Measurements from ENCODE around the gene GTF2F1.
"Not testable (repeated sequence)": the region's sequence is repeated elsewhere in the genome, so short reads cannot be mapped to it uniquely, and the experiment has no call there.

GTF2F1 gene

GRCh38 chr19:6373096-6373812 is 19.7 kb downstream of the GTF2F1 start:
- Histone ChIP-seq H3K27me3 (ENCODE audit: control insufficient read depth, insufficient read depth, low read length, poor library complexity, severe bottlenecking) (no peaks in the 10 kb centered on the region), H3K36me3 (ENCODE audit: control insufficient read depth, insufficient read depth, low read length) (peaks cover 14% of the 10 kb centered on the region), H3K4me1 (ENCODE audit: control insufficient read depth, insufficient read depth, low read length) (no peaks in the 10 kb centered on the region), H3K9me3 (ENCODE audit: control insufficient read depth, low read length) (no peaks in the 10 kb centered on the region), H3K4me3 (ENCODE audit: insufficient read depth, low read depth, low read length) (peak overlapping the region; percentile 54), H3K27ac (ENCODE audit: insufficient read depth, low read depth, low read length, poor library complexity, severe bottlenecking) (peak overlapping the region; percentile 96)
- 0 to 1% methylated on average over 53 of the region's 53 CpGs for WGBS, 2 experiments

DNA sequence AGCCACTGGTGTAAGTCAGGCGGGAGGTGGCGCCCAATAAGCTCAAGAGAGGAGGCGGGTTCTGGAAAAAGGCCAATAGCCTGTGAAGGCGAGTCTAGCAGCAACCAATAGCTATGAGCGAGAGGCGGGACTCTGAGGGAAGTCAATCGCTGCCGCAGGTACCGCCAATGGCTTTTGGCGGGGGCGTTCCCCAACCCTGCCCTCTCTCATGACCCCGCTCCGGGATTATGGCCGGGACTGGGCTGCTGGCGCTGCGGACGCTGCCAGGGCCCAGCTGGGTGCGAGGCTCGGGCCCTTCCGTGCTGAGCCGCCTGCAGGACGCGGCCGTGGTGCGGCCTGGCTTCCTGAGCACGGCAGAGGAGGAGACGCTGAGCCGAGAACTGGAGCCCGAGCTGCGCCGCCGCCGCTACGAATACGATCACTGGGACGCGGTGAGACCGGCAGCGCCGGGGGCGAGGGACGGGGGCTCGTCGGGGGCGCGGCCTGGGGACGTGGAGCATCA is 20.3 kb downstream of the GTF2F1 start, which contains the start of gene ALKBH7:
Gene ALKBH7 (plus strand): TSS at position 201 of the 502 bp plus-strand sequence. CDS start 27 bp downstream, at position 228.
- H3K4me3 ChIP-seq (ENCODE audit: insufficient read depth, low read depth, low read length): peak within 1 kb of the TSS; percentile 54
- 0% methylated on average over 47 of the region's 47 CpGs for WGBS, 2 experiments
- no peaks in the 10 kb centered on the region for H3K27me3 ChIP-seq (ENCODE audit: control insufficient read depth, insufficient read depth, low read length, poor library complexity, severe bottlenecking)

DNA sequence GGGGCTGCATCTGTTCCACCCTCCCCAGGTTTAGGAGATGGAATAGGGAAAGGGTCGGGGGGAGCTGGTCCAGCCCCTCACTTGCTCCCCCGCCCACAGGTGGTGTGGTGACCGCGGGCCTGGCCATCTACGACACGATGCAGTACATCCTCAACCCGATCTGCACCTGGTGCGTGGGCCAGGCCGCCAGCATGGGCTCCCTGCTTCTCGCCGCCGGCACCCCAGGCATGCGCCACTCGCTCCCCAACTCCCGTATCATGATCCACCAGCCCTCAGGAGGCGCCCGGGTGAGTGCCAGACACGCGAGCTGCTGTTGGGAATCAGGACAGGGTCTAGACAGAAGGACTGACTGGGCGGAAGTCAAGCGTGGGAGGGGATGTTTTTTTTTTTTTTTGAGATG is 28.6 kb downstream of the GTF2F1 start:
- H3K9me3 ChIP-seq (ENCODE audit: control insufficient read depth, low read length): no peaks in the 10 kb centered on the region

More for the DNA sequence above, 20.3 kb downstream of the GTF2F1 start, which contains the start of gene ALKBH7:
- Histone ChIP-seq H3K4me1 (ENCODE audit: control insufficient read depth, insufficient read depth, low read length) (no peaks in the 10 kb centered on the region), H3K27ac (ENCODE audit: insufficient read depth, low read depth, low read length, poor library complexity, severe bottlenecking) (peak within 1 kb of the TSS; percentile 96), H3K9me3 (ENCODE audit: control insufficient read depth, low read length) (no peaks in the 10 kb centered on the region), H3K36me3 (ENCODE audit: control insufficient read depth, insufficient read depth, low read length) (peaks cover 20% of the 10 kb centered on the region)

DNA sequence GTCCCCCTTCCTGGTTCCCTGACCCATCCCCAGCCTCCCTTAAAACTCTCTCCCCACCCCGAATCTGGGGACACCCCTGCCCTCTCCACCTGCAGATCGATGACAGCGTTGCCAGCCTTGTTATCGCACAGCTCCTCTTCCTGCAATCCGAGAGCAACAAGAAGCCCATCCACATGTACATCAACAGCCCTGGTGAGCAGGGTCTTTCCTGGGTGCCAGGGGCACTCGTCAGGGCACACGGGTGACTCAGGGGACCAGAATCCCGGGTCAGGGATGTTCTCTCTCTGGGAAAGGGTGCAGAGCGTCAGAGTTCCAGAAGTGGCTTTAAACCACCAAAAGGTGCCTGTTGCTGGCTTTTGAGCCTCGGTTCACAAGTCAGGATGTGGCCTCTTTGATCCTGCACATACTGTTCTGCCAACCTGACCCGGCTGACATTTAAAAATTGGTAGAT is 30.6 kb downstream of the GTF2F1 start:
- WGBS, 2 experiments: 61 to 62% methylated on average over 11 of the region's 11 CpGs
- H3K9me3 ChIP-seq (ENCODE audit: control insufficient read depth, low read length): no peaks in the 10 kb centered on the region
- H3K36me3 ChIP-seq (ENCODE audit: control insufficient read depth, insufficient read depth, low read length): peaks cover 5% of the 10 kb centered on the region
- H3K4me1 ChIP-seq (ENCODE audit: control insufficient read depth, insufficient read depth, low read length): peaks cover 14% of the 10 kb centered on the region
- H3K27ac ChIP-seq (ENCODE audit: insufficient read depth, low read depth, low read length, poor library complexity, severe bottlenecking): no peak overlapping the region
- peak overlapping the region; percentile 67 for H3K4me3 ChIP-seq (ENCODE audit: insufficient read depth, low read depth, low read length)
- H3K27me3 ChIP-seq (ENCODE audit: control insufficient read depth, insufficient read depth, low read length, poor library complexity, severe bottlenecking): no peaks in the 10 kb centered on the region

More for the DNA sequence above, 28.6 kb downstream of the GTF2F1 start:
- Histone ChIP-seq H3K4me3 (ENCODE audit: insufficient read depth, low read depth, low read length) (no peak overlapping the region), H3K4me1 (ENCODE audit: control insufficient read depth, insufficient read depth, low read length) (peaks cover 9% of the 10 kb centered on the region), H3K27me3 (ENCODE audit: control insufficient read depth, insufficient read depth, low read length, poor library complexity, severe bottlenecking) (no peaks in the 10 kb centered on the region), H3K27ac (ENCODE audit: insufficient read depth, low read depth, low read length, poor library complexity, severe bottlenecking) (no peak overlapping the region), H3K36me3 (ENCODE audit: control insufficient read depth, insufficient read depth, low read length) (peaks cover 18% of the 10 kb centered on the region)
- WGBS, 2 experiments: 96% methylated on average over 21 of the region's 21 CpGs

GRCh38 chr19:6362027-6362350 is 31.0 kb downstream of the GTF2F1 start:
- H3K27ac ChIP-seq (ENCODE audit: insufficient read depth, low read depth, low read length, poor library complexity, severe bottlenecking): no peak overlapping the region

DNA sequence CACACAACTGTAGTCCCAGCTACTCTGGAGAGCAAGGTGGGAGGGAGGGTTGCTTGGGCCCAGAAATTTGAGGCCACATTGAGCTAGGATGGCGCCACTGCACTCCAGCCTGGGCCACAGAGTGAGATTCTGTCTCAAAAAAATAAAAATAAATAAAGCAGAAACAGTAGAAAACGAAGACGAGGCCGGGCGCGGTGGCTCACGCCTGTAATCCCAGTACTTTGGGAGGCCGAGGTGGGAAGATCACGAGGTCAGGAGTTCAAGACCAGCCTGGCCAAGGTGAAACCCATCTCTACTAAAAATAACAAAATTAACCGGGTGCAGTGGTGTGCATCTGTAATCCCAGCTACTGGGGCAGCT is 32.1 kb downstream of the GTF2F1 start:
- H3K4me1 ChIP-seq (ENCODE audit: control insufficient read depth, insufficient read depth, low read length): peaks cover 14% of the 10 kb centered on the region
- not testable (repeated sequence) for H3K9me3 ChIP-seq (ENCODE audit: control insufficient read depth, low read length); H3K27ac ChIP-seq (ENCODE audit: insufficient read depth, low read depth, low read length, poor library complexity, severe bottlenecking); H3K27me3 ChIP-seq (ENCODE audit: control insufficient read depth, insufficient read depth, low read length, poor library complexity, severe bottlenecking); H3K36me3 ChIP-seq (ENCODE audit: control insufficient read depth, insufficient read depth, low read length)
- H3K4me3 ChIP-seq (ENCODE audit: insufficient read depth, low read depth, low read length): peak overlapping the region; percentile 67
- WGBS, 2 experiments: 90 to 94% methylated on average over 10 of the region's 10 CpGs

More at GRCh38 chr19:6362027-6362350, 31.0 kb downstream of the GTF2F1 start:
- peak overlapping the region; percentile 67 for H3K4me3 ChIP-seq (ENCODE audit: insufficient read depth, low read depth, low read length)
- H3K4me1 ChIP-seq (ENCODE audit: control insufficient read depth, insufficient read depth, low read length): peaks cover 14% of the 10 kb centered on the region
- H3K27me3 ChIP-seq (ENCODE audit: control insufficient read depth, insufficient read depth, low read length, poor library complexity, severe bottlenecking): no peaks in the 10 kb centered on the region
- no peaks in the 10 kb centered on the region for H3K9me3 ChIP-seq (ENCODE audit: control insufficient read depth, low read length)
- 1 to 2% methylated on average over 7 of the region's 7 CpGs for WGBS, 2 experiments
- H3K36me3 ChIP-seq (ENCODE audit: control insufficient read depth, insufficient read depth, low read length): peaks cover 5% of the 10 kb centered on the region

DNA sequence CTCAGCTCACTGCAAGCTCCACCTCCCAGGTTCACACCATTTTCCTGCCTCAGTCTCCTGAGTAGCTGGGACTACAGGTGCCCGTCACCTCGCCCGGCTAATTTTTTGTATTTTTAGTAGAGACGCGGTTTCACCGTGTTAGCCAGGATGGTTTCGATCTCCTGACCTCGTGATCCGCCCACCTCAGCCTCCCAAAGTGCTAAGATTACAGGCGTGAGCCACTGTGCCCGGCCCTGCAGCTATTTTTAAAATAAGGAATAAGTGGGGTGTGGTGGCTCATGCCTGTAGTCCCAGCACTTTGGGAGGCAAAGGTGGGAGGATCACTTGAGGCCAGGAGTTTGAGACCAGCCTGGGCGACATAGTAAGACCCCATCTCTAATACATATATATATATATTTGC is 32.5 kb downstream of the GTF2F1 start:
- peaks cover 14% of the 10 kb centered on the region for H3K4me1 ChIP-seq (ENCODE audit: control insufficient read depth, insufficient read depth, low read length)
- H3K27me3 ChIP-seq (ENCODE audit: control insufficient read depth, insufficient read depth, low read length, poor library complexity, severe bottlenecking): not testable (repeated sequence)
- 92 to 96% methylated on average over 11 of the region's 12 CpGs for WGBS, 2 experiments

DNA sequence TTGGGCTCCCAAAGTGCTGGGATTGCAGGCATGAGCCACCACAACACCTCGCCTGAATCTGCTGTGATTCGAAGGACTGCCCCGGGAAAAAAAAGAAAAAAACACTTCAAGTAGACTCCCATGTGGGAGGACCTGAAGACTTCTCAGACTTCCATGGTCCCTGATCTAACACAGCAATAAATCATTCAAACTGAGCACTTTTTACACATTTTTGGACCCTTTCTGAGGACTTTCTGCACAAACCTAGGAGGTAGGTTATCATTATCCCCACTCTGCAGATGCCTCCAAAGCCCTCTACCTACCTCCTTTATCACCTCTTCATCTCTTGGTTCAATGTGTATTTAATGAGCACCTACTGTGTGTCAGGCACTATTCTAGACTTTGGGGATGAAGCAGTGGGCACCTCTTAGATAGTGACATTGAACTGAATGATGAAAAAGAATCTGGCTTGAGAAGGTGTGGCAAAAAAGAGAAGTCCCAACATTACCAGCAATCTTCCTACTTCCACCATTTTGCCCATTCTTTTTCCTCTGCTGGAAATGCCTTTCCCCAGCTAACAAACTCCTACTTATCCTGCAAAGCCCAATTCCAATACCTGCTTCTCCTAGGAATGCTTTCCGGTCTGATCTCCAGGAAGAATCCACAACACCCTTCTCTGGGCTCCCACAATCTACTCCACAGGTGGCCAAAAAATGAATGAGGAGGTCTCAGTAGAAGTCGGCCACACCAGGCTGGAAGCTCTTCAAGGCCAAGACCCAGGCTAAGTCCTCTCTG is 33.2 kb downstream of the GTF2F1 start:
- H3K9me3 ChIP-seq (ENCODE audit: control insufficient read depth, low read length): no peaks in the 10 kb centered on the region
- H3K4me3 ChIP-seq (ENCODE audit: insufficient read depth, low read depth, low read length): no peak overlapping the region
- H3K27me3 ChIP-seq (ENCODE audit: control insufficient read depth, insufficient read depth, low read length, poor library complexity, severe bottlenecking): no peaks in the 10 kb centered on the region
- H3K4me1 ChIP-seq (ENCODE audit: control insufficient read depth, insufficient read depth, low read length): peaks cover 14% of the 10 kb centered on the region
- 85% methylated on average over 5 of the region's 5 CpGs for WGBS, 2 experiments
- H3K36me3 ChIP-seq (ENCODE audit: control insufficient read depth, insufficient read depth, low read length): no peaks in the 10 kb centered on the region
- H3K27ac ChIP-seq (ENCODE audit: insufficient read depth, low read depth, low read length, poor library complexity, severe bottlenecking): no peak overlapping the region

More for the DNA sequence above, 32.5 kb downstream of the GTF2F1 start:
- H3K4me3 ChIP-seq (ENCODE audit: insufficient read depth, low read depth, low read length); H3K27ac ChIP-seq (ENCODE audit: insufficient read depth, low read depth, low read length, poor library complexity, severe bottlenecking); H3K36me3 ChIP-seq (ENCODE audit: control insufficient read depth, insufficient read depth, low read length); H3K9me3 ChIP-seq (ENCODE audit: control insufficient read depth, low read length): not testable (repeated sequence)

DNA sequence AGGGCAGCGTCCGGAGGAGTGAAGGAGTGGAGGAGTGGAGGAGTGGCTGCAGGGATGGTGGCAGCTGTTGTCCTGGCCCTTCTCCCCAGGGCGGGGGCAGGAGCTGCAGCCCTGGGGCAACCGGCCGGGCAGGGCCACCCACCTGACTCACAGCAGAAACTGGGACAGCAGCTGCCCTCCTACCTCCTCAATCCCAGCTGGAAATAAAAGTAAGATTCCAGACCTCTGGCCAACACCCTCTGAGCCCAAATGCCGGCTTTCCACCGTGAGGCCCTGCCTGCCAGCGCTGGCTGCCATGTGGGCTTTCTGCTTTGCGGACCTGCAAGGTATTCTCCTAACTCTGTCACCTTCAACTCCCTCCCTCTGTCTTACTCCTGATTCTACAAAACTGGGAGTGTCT is 35.0 kb downstream of the GTF2F1 start:
- WGBS, 2 experiments: 65 to 69% methylated on average over 9 of the region's 9 CpGs

DNA sequence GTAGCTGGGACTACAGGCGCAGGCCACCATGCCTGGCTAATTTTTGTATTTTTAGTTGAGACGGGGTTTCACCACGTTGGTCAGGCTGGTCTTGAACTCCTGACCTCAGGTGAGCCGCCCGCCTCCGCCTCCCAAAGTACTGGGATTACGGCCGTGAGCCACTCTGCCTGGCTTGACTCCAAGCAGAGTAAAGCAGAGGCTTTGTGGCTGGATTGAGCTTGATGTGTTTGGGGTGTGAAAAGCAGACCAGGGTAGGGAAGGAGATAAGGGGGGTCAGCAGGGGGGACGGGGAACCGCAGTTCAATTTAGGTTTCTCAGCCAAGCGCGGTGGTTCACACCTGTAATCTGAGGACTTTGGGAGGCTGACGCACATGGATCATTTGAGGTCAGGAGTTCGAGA is 35.8 kb downstream of the GTF2F1 start:
- Histone ChIP-seq H3K27ac (ENCODE audit: insufficient read depth, low read depth, low read length, poor library complexity, severe bottlenecking) (no peak overlapping the region), H3K4me3 (ENCODE audit: insufficient read depth, low read depth, low read length) (no peak overlapping the region), H3K9me3 (ENCODE audit: control insufficient read depth, low read length) (no peaks in the 10 kb centered on the region), H3K4me1 (ENCODE audit: control insufficient read depth, insufficient read depth, low read length) (peaks cover 8% of the 10 kb centered on the region), H3K27me3 (ENCODE audit: control insufficient read depth, insufficient read depth, low read length, poor library complexity, severe bottlenecking) (no peaks in the 10 kb centered on the region), H3K36me3 (ENCODE audit: control insufficient read depth, insufficient read depth, low read length) (no peaks in the 10 kb centered on the region)
- WGBS, 2 experiments: 92 to 94% methylated on average over 14 of the region's 14 CpGs

More for the DNA sequence above, 35.0 kb downstream of the GTF2F1 start:
- Histone ChIP-seq H3K27me3 (ENCODE audit: control insufficient read depth, insufficient read depth, low read length, poor library complexity, severe bottlenecking) (no peaks in the 10 kb centered on the region), H3K36me3 (ENCODE audit: control insufficient read depth, insufficient read depth, low read length) (no peaks in the 10 kb centered on the region), H3K27ac (ENCODE audit: insufficient read depth, low read depth, low read length, poor library complexity, severe bottlenecking) (no peak overlapping the region), H3K4me1 (ENCODE audit: control insufficient read depth, insufficient read depth, low read length) (peaks cover 14% of the 10 kb centered on the region), H3K9me3 (ENCODE audit: control insufficient read depth, low read length) (no peaks in the 10 kb centered on the region), H3K4me3 (ENCODE audit: insufficient read depth, low read depth, low read length) (no peak overlapping the region)

All from ectodermal cell (in vitro differentiated cells).